Caco-2 (cell line): ENCODE data around the gene IER3. TPM values are rescaled to one million over a fixed set of nuclear protein-coding genes. Genes with fewer than 3 reads are reported as not detected.
A peak's percentile ranks its signal among the peaks of the same experiment; 100 is the strongest.

Experiments
- BruUV-seq: library from RNA; stranded (reverse); fragments of 400-500 nt; replicated peaks from 2 replicates; lab custom pipeline; 2021; lab: Mats Ljungman, UMichigan
- CTCF ChIA-PET: fragments of 300-600 bp; sonication (Branson Sonifier 250); formaldehyde crosslinking; loops from one replicate; lab custom pipeline; 2022; ENCODE audit warnings: antibody characterized with exemption; lab: Charles Lee
- POLR2A ChIA-PET: fragments of 300-600 bp; sonication (Branson Sonifier 250); formaldehyde crosslinking; loops from one replicate; lab custom pipeline; 2022; ENCODE audit warnings: antibody characterized with exemption; lab: Charles Lee
- DNase-seq, 2 experiments: peaks; one replicate each; pipeline versions ENCODE4 v3.0.0 to v3.0.0-alpha.2; 2020 to 2022
- H3K27me3 ChIP-seq: replicated peaks from 2 replicates; pipeline ENCODE4 v1.6.0; 2011; ENCODE audit warnings: low read length; ENCODE audit not compliant: control insufficient read depth, insufficient read depth
- H3K36me3 ChIP-seq: 2 replicates; pipeline ENCODE4 v1.5.1; 2011; ENCODE audit warnings: low read length; ENCODE audit not compliant: control insufficient read depth, insufficient read depth
- H3K4me1 ChIP-seq: fragments of 250-450 bp; sonication (Bioruptor Pico); 2 replicates; pipeline ENCODE4 v1.5.1; 2020; ENCODE audit warnings: mild to moderate bottlenecking
- H3K4me3 ChIP-seq: 2 replicates; pipeline ENCODE4 v1.5.1; 2011; ENCODE audit warnings: low read depth, mild to moderate bottlenecking, control low read depth, low read length
- H3K9me3 ChIP-seq: fragments of 250-450 bp; sonication (Bioruptor Pico); 2 replicates; pipeline ENCODE4 v1.5.1; 2020; ENCODE audit warnings: mild to moderate bottlenecking, moderate library complexity
- H3K27ac Mint-ChIP-seq: one replicate; pipeline ENCODE4 v1.8.0; 2022; ENCODE audit warnings: mixed read lengths; ENCODE audit not compliant: unreplicated experiment
- H3K27me3 Mint-ChIP-seq: one replicate; pipeline ENCODE4 v1.8.0; 2022; ENCODE audit warnings: mixed read lengths; ENCODE audit not compliant: insufficient read depth, unreplicated experiment
- H3K36me3 Mint-ChIP-seq: one replicate; pipeline ENCODE4 v1.8.0; 2022; ENCODE audit warnings: mild to moderate bottlenecking, mixed read lengths; ENCODE audit not compliant: insufficient read depth, unreplicated experiment
- H3K4me1 Mint-ChIP-seq: one replicate; pipeline ENCODE4 v1.8.0; 2022; ENCODE audit warnings: low read depth, mixed read lengths; ENCODE audit not compliant: unreplicated experiment
- H3K4me3 Mint-ChIP-seq: one replicate; pipeline ENCODE4 v1.8.0; 2022; ENCODE audit warnings: mild to moderate bottlenecking, moderate library complexity, mixed read lengths; ENCODE audit not compliant: unreplicated experiment
- H3K9me3 Mint-ChIP-seq: one replicate; pipeline ENCODE4 v1.8.0; 2022; ENCODE audit warnings: mixed read lengths; ENCODE audit not compliant: unreplicated experiment
- intact Hi-C: fragments of 100-400 bp; cut with micrococcal nuclease; formaldehyde crosslinking; loops from one replicate; pipeline ENCODE4 v1.10.0; 2022; ENCODE audit not compliant: unreplicated experiment
- total RNA-seq: library from RNA; stranded (reverse); gene quantifications from 2 replicates; pipeline ENCODE4 v1.2.3, GENCODE V29; 2022
- TF ChIP-seq, protein P1 (sequence below), 2 experiments: fragments of 200-600 bp in 1 of 2; IDR thresholded peaks; 1 replicate in 1 of 2; 2 replicates in 1 of 2; pipeline versions ENCODE4 v1.5.1 to v1.8.0; 2011 to 2022; ENCODE audit warnings: antibody characterized with exemption in 1 of 2, control low read depth in 1 of 2, inconsistent platforms in 1 of 2, low read depth in 1 of 2, low read length in 1 of 2, mild to moderate bottlenecking in 1 of 2, moderate library complexity in 1 of 2; ENCODE audit not compliant: insufficient read depth in 1 of 2, severe bottlenecking in 1 of 2, unreplicated experiment in 1 of 2

Gene IER3
- total RNA-seq, 1 experiment from 2014 or later: 13.0 TPM

DNA sequence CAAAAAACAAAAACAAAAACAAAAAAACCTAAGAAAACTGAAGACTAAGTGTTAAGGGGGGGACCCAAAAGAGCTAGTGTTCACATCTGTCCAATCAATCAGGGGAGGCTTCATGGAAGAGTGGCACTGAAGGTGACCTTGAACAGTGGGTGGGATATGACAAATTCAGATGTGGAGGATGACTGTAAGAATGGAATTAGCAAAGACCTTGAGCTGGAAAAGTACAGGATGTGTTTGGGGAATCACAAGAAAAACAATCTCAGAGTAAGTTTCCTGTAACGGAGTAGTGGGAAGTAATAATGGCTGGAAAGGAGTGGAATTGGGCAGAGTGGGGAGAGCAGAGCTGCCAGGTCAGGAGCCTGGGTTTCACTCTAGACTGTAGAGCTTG, 2.9 kb upstream of the IER3 start:
- H3K27me3 Mint-ChIP-seq: no peaks in the 10 kb centered on the region
- no peak overlapping the region for H3K4me3 Mint-ChIP-seq
- peaks cover 35% of the 10 kb centered on the region for H3K4me1 Mint-ChIP-seq
- CTCF ChIA-PET: no interaction called here
- no peaks in the 10 kb centered on the region for H3K9me3 ChIP-seq
- H3K27ac Mint-ChIP-seq: no peak overlapping the region
- no peaks in the 10 kb centered on the region for H3K9me3 Mint-ChIP-seq
- TF ChIP-seq, protein P1, sequence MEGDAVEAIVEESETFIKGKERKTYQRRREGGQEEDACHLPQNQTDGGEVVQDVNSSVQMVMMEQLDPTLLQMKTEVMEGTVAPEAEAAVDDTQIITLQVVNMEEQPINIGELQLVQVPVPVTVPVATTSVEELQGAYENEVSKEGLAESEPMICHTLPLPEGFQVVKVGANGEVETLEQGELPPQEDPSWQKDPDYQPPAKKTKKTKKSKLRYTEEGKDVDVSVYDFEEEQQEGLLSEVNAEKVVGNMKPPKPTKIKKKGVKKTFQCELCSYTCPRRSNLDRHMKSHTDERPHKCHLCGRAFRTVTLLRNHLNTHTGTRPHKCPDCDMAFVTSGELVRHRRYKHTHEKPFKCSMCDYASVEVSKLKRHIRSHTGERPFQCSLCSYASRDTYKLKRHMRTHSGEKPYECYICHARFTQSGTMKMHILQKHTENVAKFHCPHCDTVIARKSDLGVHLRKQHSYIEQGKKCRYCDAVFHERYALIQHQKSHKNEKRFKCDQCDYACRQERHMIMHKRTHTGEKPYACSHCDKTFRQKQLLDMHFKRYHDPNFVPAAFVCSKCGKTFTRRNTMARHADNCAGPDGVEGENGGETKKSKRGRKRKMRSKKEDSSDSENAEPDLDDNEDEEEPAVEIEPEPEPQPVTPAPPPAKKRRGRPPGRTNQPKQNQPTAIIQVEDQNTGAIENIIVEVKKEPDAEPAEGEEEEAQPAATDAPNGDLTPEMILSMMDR (IDR thresholded peaks at IDR 0.05; ENCODE audit: insufficient read depth in 1 of 2, low read depth in 1 of 2, low read length in 1 of 2, severe bottlenecking in 1 of 2, unreplicated experiment in 1 of 2): no peak
- H3K27me3 ChIP-seq: no peaks in the 10 kb centered on the region
- DNase-seq: no peak
- no peak overlapping the region for H3K4me3 ChIP-seq
- intact Hi-C loops: loop anchor here (10.0 kb wide), 1 partner anchor 338 kb away; no protein-coding TSS in a partner anchor
- peaks cover 32% of the 10 kb centered on the region for H3K4me1 ChIP-seq
- H3K36me3 ChIP-seq: no peaks in the 10 kb centered on the region
- BruUV-seq: no TSS peak
- POLR2A ChIA-PET: no interaction called here
- H3K36me3 Mint-ChIP-seq: peaks cover 15% of the 10 kb centered on the region

DNA sequence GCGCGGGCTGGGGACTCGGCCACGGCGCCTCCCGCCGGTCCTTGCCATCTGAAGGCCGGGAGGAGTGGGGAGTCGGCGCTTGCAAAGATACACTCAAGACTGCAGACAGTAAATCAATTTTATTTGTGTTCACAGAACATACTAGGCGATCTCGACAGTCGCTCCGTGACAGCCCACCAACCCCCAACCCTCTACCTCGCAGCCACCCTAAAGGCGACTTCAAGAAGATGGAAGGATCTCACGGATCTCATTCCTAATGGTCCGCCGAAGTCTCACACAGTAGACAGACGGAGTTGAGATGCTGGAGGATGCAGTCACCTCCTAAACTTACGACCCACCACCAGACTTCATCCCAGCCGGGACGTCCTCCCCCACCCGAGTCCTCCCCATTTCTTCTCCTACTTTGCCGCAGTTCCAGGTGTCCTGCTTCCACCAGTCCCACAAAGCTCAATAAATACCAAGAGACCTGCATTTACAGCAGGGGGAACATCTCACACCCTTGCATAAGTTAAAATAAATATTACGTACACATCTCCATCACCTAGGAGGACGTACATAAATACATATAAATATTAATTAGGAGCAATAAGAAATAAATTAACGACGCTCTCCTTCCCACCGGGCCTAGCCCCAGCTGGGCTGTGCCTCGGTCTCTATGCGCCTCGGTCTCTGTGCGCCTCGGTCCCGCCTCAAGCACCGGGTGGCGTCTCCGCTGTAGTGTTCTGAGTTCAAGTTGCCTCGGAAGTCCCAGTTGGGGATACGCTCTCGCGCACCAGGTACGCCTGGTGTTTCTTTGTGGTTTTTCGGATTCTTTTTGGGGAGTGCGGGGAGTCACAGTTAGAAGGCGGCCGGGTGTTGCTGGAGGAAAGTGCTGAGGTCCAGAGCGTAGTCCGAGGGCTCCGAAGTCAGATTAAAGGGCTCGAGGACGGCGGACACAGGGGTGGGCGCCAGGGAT, 971 bp downstream of the IER3 start:
- Histone ChIP-seq H3K4me3 (peak overlapping the region; percentile 48), H3K27me3 (no peaks in the 10 kb centered on the region), H3K4me1 (peaks cover 24% of the 10 kb centered on the region), H3K36me3 (peaks cover 6% of the 10 kb centered on the region), H3K9me3 (no peaks in the 10 kb centered on the region)
- intact Hi-C loops: loop anchor here (1.0 to 10.0 kb wide), 7 partner anchors 21 to 341 kb away; partner anchors contain the start of gene MDC1
- CTCF ChIA-PET: interaction anchor here (0.6 to 1.5 kb wide), 6 partner anchors 16 to 124 kb away, joined by 3 to 9 read pairs (median 4); no protein-coding TSS in a partner anchor
- Mint-ChIP-seq H3K4me3 (peak overlapping the region; percentile 90), H3K27me3 (no peaks in the 10 kb centered on the region), H3K36me3 (peaks cover 54% of the 10 kb centered on the region), H3K27ac (peak overlapping the region; percentile 82), H3K9me3 (no peaks in the 10 kb centered on the region), H3K4me1 (peaks cover 30% of the 10 kb centered on the region)
- POLR2A ChIA-PET: interaction anchor here (0.7 to 1.0 kb wide), 2 partner anchors 20 to 25 kb away, joined by 3 to 5 read pairs; no protein-coding TSS in a partner anchor
- BruUV-seq: TSS peak; percentile 87
- DNase-seq: no peak
- TF ChIP-seq, protein P1 (IDR thresholded peaks at IDR 0.05; ENCODE audit: insufficient read depth in 1 of 2, low read depth in 1 of 2, low read length in 1 of 2, severe bottlenecking in 1 of 2, unreplicated experiment in 1 of 2): no peak
